ENCODE data around the gene METTL23. TPM values are rescaled to one million over a fixed set of nuclear protein-coding genes. Genes with fewer than 3 reads are reported as not detected.

Gene METTL23
- total RNA-seq, 1 experiment from 2014 or later: 57.8 TPM

- TF ChIP-seq EGR1 (IDR thresholded peaks at IDR 0.05; ENCODE audit: low read depth) (no peak), FOSL1 (IDR thresholded peaks at IDR 0.05; ENCODE audit: low read depth) (no peak), ELF1 (IDR thresholded peaks at IDR 0.05; ENCODE audit: borderline replicate concordance, low read depth) (no peak), ZBTB33 (IDR thresholded peaks at IDR 0.05; ENCODE audit: extremely low read depth, insufficient replicate concordance, low read length) (no peak), RAD21 (IDR thresholded peaks at IDR 0.05; ENCODE audit: low read depth) (no peak), EZH2phosphoT487 (IDR thresholded peaks at IDR 0.05; ENCODE audit: borderline replicate concordance) (no peak), JUND (IDR thresholded peaks at IDR 0.05) (no peak), POLR2AphosphoS5 (IDR thresholded peaks at IDR 0.05; ENCODE audit: low read depth, low read length) (no peak), ZFX (IDR thresholded peaks at IDR 0.05) (no peak), MAX (IDR thresholded peaks at IDR 0.05) (no peak), CEBPB (IDR thresholded peaks at IDR 0.05; ENCODE audit: low read depth) (no peak), CBX3 (IDR thresholded peaks at IDR 0.05; ENCODE audit: low read depth) (no peak), YY1 (IDR thresholded peaks at IDR 0.05; ENCODE audit: extremely low read depth, insufficient replicate concordance, low read depth, low read length) (no peak), ATF3 (IDR thresholded peaks at IDR 0.05) (no peak), SRF (IDR thresholded peaks at IDR 0.05; ENCODE audit: low read depth) (no peak)
- TF ChIP-seq, protein P1, sequence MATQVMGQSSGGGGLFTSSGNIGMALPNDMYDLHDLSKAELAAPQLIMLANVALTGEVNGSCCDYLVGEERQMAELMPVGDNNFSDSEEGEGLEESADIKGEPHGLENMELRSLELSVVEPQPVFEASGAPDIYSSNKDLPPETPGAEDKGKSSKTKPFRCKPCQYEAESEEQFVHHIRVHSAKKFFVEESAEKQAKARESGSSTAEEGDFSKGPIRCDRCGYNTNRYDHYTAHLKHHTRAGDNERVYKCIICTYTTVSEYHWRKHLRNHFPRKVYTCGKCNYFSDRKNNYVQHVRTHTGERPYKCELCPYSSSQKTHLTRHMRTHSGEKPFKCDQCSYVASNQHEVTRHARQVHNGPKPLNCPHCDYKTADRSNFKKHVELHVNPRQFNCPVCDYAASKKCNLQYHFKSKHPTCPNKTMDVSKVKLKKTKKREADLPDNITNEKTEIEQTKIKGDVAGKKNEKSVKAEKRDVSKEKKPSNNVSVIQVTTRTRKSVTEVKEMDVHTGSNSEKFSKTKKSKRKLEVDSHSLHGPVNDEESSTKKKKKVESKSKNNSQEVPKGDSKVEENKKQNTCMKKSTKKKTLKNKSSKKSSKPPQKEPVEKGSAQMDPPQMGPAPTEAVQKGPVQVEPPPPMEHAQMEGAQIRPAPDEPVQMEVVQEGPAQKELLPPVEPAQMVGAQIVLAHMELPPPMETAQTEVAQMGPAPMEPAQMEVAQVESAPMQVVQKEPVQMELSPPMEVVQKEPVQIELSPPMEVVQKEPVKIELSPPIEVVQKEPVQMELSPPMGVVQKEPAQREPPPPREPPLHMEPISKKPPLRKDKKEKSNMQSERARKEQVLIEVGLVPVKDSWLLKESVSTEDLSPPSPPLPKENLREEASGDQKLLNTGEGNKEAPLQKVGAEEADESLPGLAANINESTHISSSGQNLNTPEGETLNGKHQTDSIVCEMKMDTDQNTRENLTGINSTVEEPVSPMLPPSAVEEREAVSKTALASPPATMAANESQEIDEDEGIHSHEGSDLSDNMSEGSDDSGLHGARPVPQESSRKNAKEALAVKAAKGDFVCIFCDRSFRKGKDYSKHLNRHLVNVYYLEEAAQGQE (IDR thresholded peaks at IDR 0.05; ENCODE audit: low read depth): no peak
- ATAC-seq: no peak
- no peaks in the 10 kb centered on the region for H3K9me3 ChIP-seq (ENCODE audit: control insufficient read depth in 1 of 2, insufficient read depth in 1 of 2, low read depth in 1 of 2, low read length in 2 of 2)
- H3K27me3 ChIP-seq (ENCODE audit: insufficient read depth, low read length): no peaks in the 10 kb centered on the region
- intact Hi-C loops (cut with micrococcal nuclease): loop anchor here (1.0 kb wide), 1 partner anchor 191 kb away; no protein-coding TSS in a partner anchor
- POLR2A ChIA-PET: interaction anchor here (2.0 kb wide), 1 partner anchor 18 kb away, joined by 5 read pairs; no protein-coding TSS in a partner anchor
- peaks cover 4% of the 10 kb centered on the region; the same call in 1 of the 2 replicates for H4K20me1 ChIP-seq (ENCODE audit: insufficient read depth)
- no peaks in the 10 kb centered on the region for H3K9me2 ChIP-seq (ENCODE audit: insufficient read depth)
- H3K4me3 ChIP-seq (replicated peaks in 1 of 2; ENCODE audit: low read depth in 1 of 2, low read length in 2 of 2): no peak overlapping the region
- H3K36me3 ChIP-seq (ENCODE audit: control insufficient read depth in 1 of 2, insufficient read depth in 2 of 2, low read length in 2 of 2): peaks cover 38 to 48% of the 10 kb centered on the region in 2 experiments
- H3K27ac ChIP-seq (ENCODE audit: low read depth, low read length): no peak overlapping the region
- H2AFZ ChIP-seq (ENCODE audit: low read depth, low read length, poor library complexity, severe bottlenecking): no peak overlapping the region
- BruUV-seq (replicated peaks): no TSS peak
- CTCF ChIA-PET: interaction anchor here (1.1 to 1.8 kb wide), 4 partner anchors 13 to 191 kb away, joined by 3 to 14 read pairs (median 4); partner anchors contain the start of gene PRCD
- peaks cover 24% of the 10 kb centered on the region for H3K79me2 ChIP-seq (ENCODE audit: insufficient read depth, low read length)
- DNase-seq (ENCODE audit: low read depth, low spot score): no peak
- no peak overlapping the region for H3K4me2 ChIP-seq (ENCODE audit: low read length)
- no peak overlapping the region for H3K9ac ChIP-seq (ENCODE audit: low read length)
- RAD21 ChIA-PET (ENCODE audit: low non-redundant PET in 1 of 2, low total read pairs in 2 of 2, uncharacterized antibody in 2 of 2, unreplicated experiment in 2 of 2): interaction anchor here in 1 of 2 experiments (0.6 kb wide), 1 partner anchor 14 kb away, joined by 4 read pairs; no protein-coding TSS in a partner anchor
- H3K4me1 ChIP-seq (ENCODE audit: control insufficient read depth in 1 of 2, insufficient read depth in 2 of 2, low read length in 2 of 2): peaks cover 14 to 21% of the 10 kb centered on the region in 2 experiments
Measured at GRCh38 chr17:76714336-76714735, 12.3 kb upstream of the METTL23 start.

All from HCT116 (cell line).